BJ (cell line): Measurements from ENCODE around the gene SUPT5H. TPM values are rescaled to one million over a fixed set of nuclear protein-coding genes. Genes with fewer than 3 reads are reported as not detected.

Experiments
- CTCF ChIA-PET: fragments of 350-600 bp; formaldehyde crosslinking; extraction: SDS; loops from one replicate; lab custom pipeline; 2021; ENCODE audit warnings: antibody characterized with exemption, inconsistent platforms; lab: Yijun Ruan, JAX
- POLR2A ChIA-PET: fragments of 300-600 bp; sonication (Branson Sonifier 250); formaldehyde crosslinking; extraction: SDS; loops from one replicate; lab custom pipeline; 2021; ENCODE audit warnings: antibody characterized with exemption; lab: Charles Lee
- DNase-seq: peaks from one replicate; pipeline ENCODE4 v3.0.0-alpha.2; 2011; ENCODE audit warnings: low read depth
- H3K27me3 ChIP-seq: 2 replicates; pipeline ENCODE4 v1.6.0; 2011; ENCODE audit warnings: low read length; ENCODE audit not compliant: control insufficient read depth, insufficient read depth
- H3K36me3 ChIP-seq: 2 replicates; pipeline ENCODE4 v1.5.1; 2011; ENCODE audit warnings: low read length; ENCODE audit not compliant: control insufficient read depth, insufficient read depth
- H3K4me3 ChIP-seq: 2 replicates; pipeline ENCODE4 v1.5.1; 2011; ENCODE audit warnings: low read depth, mild to moderate bottlenecking, control low read depth, low read length
- CTCF ChIP-seq: IDR thresholded peaks from 2 replicates; pipeline ENCODE4 v1.5.1; 2011; ENCODE audit warnings: low read depth, mild to moderate bottlenecking, control low read depth, inconsistent platforms, low read length, moderate library complexity; ENCODE audit not compliant: insufficient read depth
- polyA plus RNA-seq: library from polyadenylated mRNA; depleted of rRNA; stranded (reverse); fragments of >200 nt; gene quantifications from 2 replicates; pipeline ENCODE4 v1.2.3, GENCODE V29; 2011

SUPT5H gene
- polyA plus RNA-seq, 1 experiment: 81.8 TPM

GRCh38 chr19:39415111-39416046 is 30.0 kb upstream of the SUPT5H start:
- ChIA-PET POLR2A (interaction anchor here (0.5 to 2.2 kb wide), 2 partner anchors 20 to 65 kb away, joined by 5 to 17 read pairs; partner anchors contain the start of genes RPS16 and TIMM50), CTCF (interaction anchor here (1.1 to 2.9 kb wide), 4 partner anchors 12 to 56 kb away, joined by 3 to 20 read pairs (median 11); partner anchors contain the start of gene RPS16)
- no peak for DNase-seq
- H3K4me3 ChIP-seq: peak overlapping the region; percentile 78
- no peaks in the 10 kb centered on the region for H3K27me3 ChIP-seq
- 0 out of 2 replicates have a peak, but pooled peaks have one; percentile 5 for TF ChIP-seq CTCF
- H3K36me3 ChIP-seq: peaks cover 19% of the 10 kb centered on the region

DNA sequence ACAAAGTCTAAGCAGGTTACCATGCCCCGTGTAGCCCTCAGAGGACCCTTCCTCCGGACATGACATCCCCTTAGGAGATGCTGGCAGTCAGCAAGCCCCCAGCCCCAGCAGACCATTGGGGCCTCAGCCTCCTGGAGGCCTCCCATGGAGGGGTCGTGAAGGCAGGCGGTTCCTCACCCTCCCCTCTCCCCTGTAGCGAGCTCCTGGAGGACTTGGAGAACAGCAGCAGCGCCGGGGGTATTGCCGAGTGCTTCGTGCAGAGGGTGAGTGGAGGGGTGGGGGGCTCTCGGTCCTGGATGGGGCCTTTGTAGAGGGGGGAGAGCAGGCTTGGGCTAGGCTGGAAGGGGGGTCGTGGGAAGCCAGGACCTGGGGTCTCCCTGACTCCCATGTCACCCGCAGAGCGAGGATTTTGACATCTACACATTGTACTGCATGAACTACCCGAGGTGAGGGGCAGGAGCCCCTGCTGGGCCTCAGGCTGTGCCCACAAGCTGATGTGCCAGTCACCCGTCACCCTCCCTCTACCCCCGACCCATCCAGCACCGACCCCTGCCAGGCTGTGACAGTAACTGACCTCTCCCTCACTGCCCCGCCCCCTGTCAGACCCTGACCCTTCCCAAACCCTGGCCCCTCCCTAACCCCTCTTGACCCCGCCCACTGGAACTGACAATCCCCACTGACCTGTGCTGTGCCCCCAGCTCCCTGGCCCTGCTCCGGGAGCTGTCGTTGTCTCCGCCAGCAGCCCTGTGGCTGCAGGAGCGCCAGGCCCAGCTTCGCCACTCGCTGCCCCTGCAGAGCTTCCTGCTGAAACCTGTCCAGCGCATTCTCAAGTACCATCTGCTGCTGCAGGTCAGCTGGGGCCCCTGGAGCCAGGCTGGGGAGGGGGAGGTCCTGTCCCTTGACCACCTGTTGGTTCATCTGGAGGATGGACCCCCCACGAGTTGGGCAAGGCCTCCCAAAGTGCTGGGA is 28.9 kb upstream of the SUPT5H start:
- no peak for TF ChIP-seq CTCF
- POLR2A ChIA-PET: interaction anchor here (0.5 kb wide), 1 partner anchor 64 kb away, joined by 5 read pairs; the partner anchor contains the start of gene TIMM50
- no peak overlapping the region for H3K4me3 ChIP-seq
- peaks cover 23% of the 10 kb centered on the region for H3K36me3 ChIP-seq
- CTCF ChIA-PET: interaction anchor here (0.6 to 2.9 kb wide), 4 partner anchors 18 to 375 kb away, joined by 3 to 8 read pairs (median 4); partner anchors contain the start of gene RPS16
- no peak for DNase-seq
- H3K27me3 ChIP-seq: no peaks in the 10 kb centered on the region

GRCh38 chr19:39417463-39418181 is 27.8 kb upstream of the SUPT5H start:
- Histone ChIP-seq H3K27me3 (no peaks in the 10 kb centered on the region), H3K4me3 (no peak overlapping the region), H3K36me3 (peaks cover 28% of the 10 kb centered on the region)
- POLR2A ChIA-PET: no interaction called here
- CTCF ChIA-PET: interaction anchor here (1.5 kb wide), 2 partner anchors 19 kb away, joined by 5 read pairs; no protein-coding TSS in a partner anchor
- TF ChIP-seq CTCF: no peak
- DNase-seq: no peak

- ChIA-PET POLR2A (no interaction called here), CTCF (interaction anchor here (0.6 to 1.5 kb wide), 3 partner anchors 21 to 75 kb away, joined by 3 to 5 read pairs (median 4); no protein-coding TSS in a partner anchor)
- no peak for TF ChIP-seq CTCF
- Histone ChIP-seq H3K4me3 (no peak overlapping the region), H3K27me3 (no peaks in the 10 kb centered on the region), H3K36me3 (peaks cover 36% of the 10 kb centered on the region)
- no peak for DNase-seq
These were observed 26.4 kb upstream of the SUPT5H start for GRCh38 chr19:39419003-39419402.
